ENCODE measurements around the gene TNNT3. TPM values are rescaled to one million over a fixed set of nuclear protein-coding genes. Genes with fewer than 3 reads are reported as not detected.

Gene TNNT3
- total RNA-seq, 1 donor from 2014 or later: not detected

GRCh38 chr11:1928891-1929541 is 9.5 kb downstream of the TNNT3 start:
- no peak for DNase-seq (ENCODE audit: low spot score, unreplicated experiment)
- Mint-ChIP-seq H3K27ac (no peak overlapping the region), H3K4me1 (ENCODE audit: low read depth) (no peaks in the 10 kb centered on the region), H3K27me3 (peaks cover 27% of the 10 kb centered on the region), H3K36me3 (ENCODE audit: insufficient read depth) (no peaks in the 10 kb centered on the region), H3K9me3 (ENCODE audit: low read depth) (no peaks in the 10 kb centered on the region), H3K4me3 (ENCODE audit: low read depth) (no peak overlapping the region)
- no peak for TF ChIP-seq CTCF (IDR thresholded peaks at IDR 0.05; ENCODE audit: unreplicated experiment)

- TF ChIP-seq CTCF (IDR thresholded peaks at IDR 0.05; ENCODE audit: unreplicated experiment): no peak
- Mint-ChIP-seq H3K9me3 (ENCODE audit: low read depth) (no peaks in the 10 kb centered on the region), H3K27ac (no peak overlapping the region), H3K27me3 (peaks cover 29% of the 10 kb centered on the region), H3K36me3 (ENCODE audit: insufficient read depth) (no peaks in the 10 kb centered on the region), H3K4me1 (ENCODE audit: low read depth) (no peaks in the 10 kb centered on the region), H3K4me3 (ENCODE audit: low read depth) (no peak overlapping the region)
- DNase-seq (ENCODE audit: low spot score, unreplicated experiment): no peak
These were observed 10.3 kb downstream of the TNNT3 start for GRCh38 chr11:1929621-1930461.

DNA sequence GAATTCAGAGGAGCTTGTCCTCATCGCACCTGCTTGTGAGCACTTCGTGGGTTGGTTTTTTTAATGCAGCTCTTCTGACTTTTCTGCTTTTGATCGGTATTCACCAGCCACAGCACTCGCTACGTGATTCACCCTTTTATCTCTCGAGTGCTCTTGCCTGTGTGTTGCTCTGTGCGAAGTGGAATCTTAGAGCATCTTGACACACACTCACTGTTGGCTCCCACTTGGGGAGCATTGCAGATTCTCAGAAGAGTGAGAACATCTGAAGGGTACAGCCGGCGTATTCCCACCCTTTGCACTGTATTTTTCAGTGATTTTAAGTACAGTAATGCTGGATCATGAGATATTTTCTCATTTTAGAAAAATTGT is 10.9 kb downstream of the TNNT3 start:
- Mint-ChIP-seq H3K27ac (no peak overlapping the region), H3K4me3 (ENCODE audit: low read depth) (no peak overlapping the region), H3K4me1 (ENCODE audit: low read depth) (no peaks in the 10 kb centered on the region), H3K27me3 (peaks cover 29% of the 10 kb centered on the region), H3K9me3 (ENCODE audit: low read depth) (no peaks in the 10 kb centered on the region), H3K36me3 (ENCODE audit: insufficient read depth) (no peaks in the 10 kb centered on the region)
- TF ChIP-seq CTCF (IDR thresholded peaks at IDR 0.05; ENCODE audit: unreplicated experiment): no peak
- no peak for DNase-seq (ENCODE audit: low spot score, unreplicated experiment)

- Mint-ChIP-seq H3K9me3 (ENCODE audit: low read depth) (no peaks in the 10 kb centered on the region), H3K36me3 (ENCODE audit: insufficient read depth) (no peaks in the 10 kb centered on the region), H3K27me3 (peaks cover 29% of the 10 kb centered on the region), H3K4me3 (ENCODE audit: low read depth) (no peak overlapping the region), H3K27ac (no peak overlapping the region), H3K4me1 (ENCODE audit: low read depth) (no peaks in the 10 kb centered on the region)
- TF ChIP-seq CTCF (IDR thresholded peaks at IDR 0.05; ENCODE audit: unreplicated experiment): no peak
- DNase-seq (ENCODE audit: low spot score, unreplicated experiment): no peak
These were observed 12.0 kb downstream of the TNNT3 start for GRCh38 chr11:1931341-1932104.

GRCh38 chr11:1932105-1932480 is 12.6 kb downstream of the TNNT3 start:
- H3K9me3 Mint-ChIP-seq (ENCODE audit: low read depth): no peaks in the 10 kb centered on the region
- H3K27me3 Mint-ChIP-seq: peaks cover 26% of the 10 kb centered on the region
- TF ChIP-seq CTCF (IDR thresholded peaks at IDR 0.05; ENCODE audit: unreplicated experiment): no peak
- no peaks in the 10 kb centered on the region for H3K36me3 Mint-ChIP-seq (ENCODE audit: insufficient read depth)
- DNase-seq (ENCODE audit: low spot score, unreplicated experiment): no peak
- no peak overlapping the region for H3K4me3 Mint-ChIP-seq (ENCODE audit: low read depth)
- no peaks in the 10 kb centered on the region for H3K4me1 Mint-ChIP-seq (ENCODE audit: low read depth)
- H3K27ac Mint-ChIP-seq: no peak overlapping the region

Data from progenitor cell of endocrine pancreas (in vitro differentiated cells).